Caco-2 (cell line): ENCODE data around the gene RAB26. TPM values are rescaled to one million over a fixed set of nuclear protein-coding genes. Genes with fewer than 3 reads are reported as not detected.

Experiments used
- BruUV-seq: library from RNA; stranded (reverse); fragments of 400-500 nt; replicated peaks from 2 replicates; lab custom pipeline; 2021; lab: Mats Ljungman, UMichigan
- CTCF ChIA-PET: fragments of 300-600 bp; sonication (Branson Sonifier 250); formaldehyde crosslinking; loops from one replicate; lab custom pipeline; 2022; ENCODE audit warnings: antibody characterized with exemption; lab: Charles Lee
- POLR2A ChIA-PET: fragments of 300-600 bp; sonication (Branson Sonifier 250); formaldehyde crosslinking; loops from one replicate; lab custom pipeline; 2022; ENCODE audit warnings: antibody characterized with exemption; lab: Charles Lee
- DNase-seq, 2 experiments: peaks; one replicate each; pipeline versions ENCODE4 v3.0.0 to v3.0.0-alpha.2; 2020 to 2022
- H3K27me3 ChIP-seq: replicated peaks from 2 replicates; pipeline ENCODE4 v1.6.0; 2011; ENCODE audit warnings: low read length; ENCODE audit not compliant: control insufficient read depth, insufficient read depth
- H3K36me3 ChIP-seq: 2 replicates; pipeline ENCODE4 v1.5.1; 2011; ENCODE audit warnings: low read length; ENCODE audit not compliant: control insufficient read depth, insufficient read depth
- H3K4me1 ChIP-seq: fragments of 250-450 bp; sonication (Bioruptor Pico); 2 replicates; pipeline ENCODE4 v1.5.1; 2020; ENCODE audit warnings: mild to moderate bottlenecking
- H3K4me3 ChIP-seq: 2 replicates; pipeline ENCODE4 v1.5.1; 2011; ENCODE audit warnings: low read depth, mild to moderate bottlenecking, control low read depth, low read length
- H3K9me3 ChIP-seq: fragments of 250-450 bp; sonication (Bioruptor Pico); 2 replicates; pipeline ENCODE4 v1.5.1; 2020; ENCODE audit warnings: mild to moderate bottlenecking, moderate library complexity
- H3K27ac Mint-ChIP-seq: one replicate; pipeline ENCODE4 v1.8.0; 2022; ENCODE audit warnings: mixed read lengths; ENCODE audit not compliant: unreplicated experiment
- H3K27me3 Mint-ChIP-seq: one replicate; pipeline ENCODE4 v1.8.0; 2022; ENCODE audit warnings: mixed read lengths; ENCODE audit not compliant: insufficient read depth, unreplicated experiment
- H3K36me3 Mint-ChIP-seq: one replicate; pipeline ENCODE4 v1.8.0; 2022; ENCODE audit warnings: mild to moderate bottlenecking, mixed read lengths; ENCODE audit not compliant: insufficient read depth, unreplicated experiment
- H3K4me1 Mint-ChIP-seq: one replicate; pipeline ENCODE4 v1.8.0; 2022; ENCODE audit warnings: low read depth, mixed read lengths; ENCODE audit not compliant: unreplicated experiment
- H3K4me3 Mint-ChIP-seq: one replicate; pipeline ENCODE4 v1.8.0; 2022; ENCODE audit warnings: mild to moderate bottlenecking, moderate library complexity, mixed read lengths; ENCODE audit not compliant: unreplicated experiment
- H3K9me3 Mint-ChIP-seq: one replicate; pipeline ENCODE4 v1.8.0; 2022; ENCODE audit warnings: mixed read lengths; ENCODE audit not compliant: unreplicated experiment
- intact Hi-C: fragments of 100-400 bp; cut with micrococcal nuclease; formaldehyde crosslinking; loops from one replicate; pipeline ENCODE4 v1.10.0; 2022; ENCODE audit not compliant: unreplicated experiment
- total RNA-seq: library from RNA; stranded (reverse); gene quantifications from 2 replicates; pipeline ENCODE4 v1.2.3, GENCODE V29; 2022
- TF ChIP-seq, protein P1 (sequence below), 2 experiments: fragments of 200-600 bp in 1 of 2; IDR thresholded peaks; 1 replicate in 1 of 2; 2 replicates in 1 of 2; pipeline versions ENCODE4 v1.5.1 to v1.8.0; 2011 to 2022; ENCODE audit warnings: antibody characterized with exemption in 1 of 2, control low read depth in 1 of 2, inconsistent platforms in 1 of 2, low read depth in 1 of 2, low read length in 1 of 2, mild to moderate bottlenecking in 1 of 2, moderate library complexity in 1 of 2; ENCODE audit not compliant: insufficient read depth in 1 of 2, severe bottlenecking in 1 of 2, unreplicated experiment in 1 of 2

Gene RAB26
- total RNA-seq, 1 experiment from 2014 or later: 1.0 TPM

DNA sequence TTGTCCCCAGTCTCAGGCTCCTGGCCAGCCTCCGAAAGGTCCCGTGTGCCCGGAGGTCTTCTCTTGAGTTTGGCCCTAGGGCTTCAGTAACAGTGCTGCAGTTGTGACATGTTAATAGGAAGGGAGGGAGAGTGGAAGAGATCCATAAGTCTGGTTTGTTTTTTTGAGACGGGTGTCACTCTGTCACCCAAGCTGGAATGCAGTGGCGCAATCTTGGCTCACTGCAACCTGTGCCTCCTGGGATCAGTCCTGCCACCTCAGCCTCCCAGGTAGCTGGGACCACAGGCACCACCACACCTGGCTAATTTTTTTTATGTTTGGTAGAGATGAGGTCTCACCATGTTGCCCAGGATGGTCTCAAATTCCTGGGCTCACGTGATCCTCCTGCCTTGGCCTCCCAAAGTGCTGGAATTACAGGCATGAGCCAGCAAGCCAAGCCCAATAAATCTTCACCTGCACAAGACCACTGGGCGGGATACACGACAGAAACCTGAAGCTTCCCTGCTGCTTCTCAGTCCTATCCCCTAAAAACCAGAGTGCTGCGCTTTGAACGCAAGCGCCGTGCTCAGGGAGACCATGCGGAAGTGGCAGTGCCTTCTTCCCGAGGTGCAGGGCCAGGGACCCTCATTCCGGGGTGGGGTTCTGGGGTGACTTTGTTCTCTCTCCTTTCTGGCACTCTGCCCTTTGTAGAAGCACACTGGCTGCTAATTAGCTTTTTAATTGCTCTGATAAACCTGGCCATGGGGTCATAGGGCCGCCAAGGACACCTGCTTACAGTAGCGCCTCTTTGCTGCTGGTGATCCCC lies 18.0 kb downstream of the RAB26 start:
- intact Hi-C loops: no loop called here
- DNase-seq: no peak

DNA sequence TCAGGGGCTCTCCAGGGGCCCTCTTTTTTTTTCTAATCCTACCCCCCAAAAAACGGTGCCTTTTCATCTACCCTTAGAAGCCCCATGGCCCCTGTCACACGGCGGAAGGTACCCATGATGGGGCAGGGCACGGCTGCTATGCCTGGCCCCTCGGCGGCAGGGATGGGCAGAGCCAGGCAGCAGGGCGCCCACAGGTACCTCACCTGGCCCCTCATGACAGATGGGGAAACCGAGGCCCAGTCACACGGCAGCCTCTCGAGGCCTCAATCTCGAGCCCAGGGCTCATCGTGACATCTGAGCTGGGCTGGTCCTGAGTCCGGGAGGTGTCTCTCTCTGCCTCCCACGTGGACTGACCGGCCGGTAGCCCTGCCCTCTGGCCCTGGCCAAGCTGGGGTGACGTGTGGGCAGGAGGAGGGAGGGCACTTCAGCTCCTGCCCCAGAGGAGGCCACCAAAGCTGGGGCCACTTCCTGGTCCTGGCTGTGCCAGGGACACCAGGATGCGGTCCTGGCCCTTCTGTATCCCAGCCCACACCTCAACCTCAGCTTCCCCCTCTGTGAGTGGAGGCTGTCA lies 18.7 kb downstream of the RAB26 start:
- Histone ChIP-seq H3K36me3 (peaks cover 1% of the 10 kb centered on the region; the same call in 1 of the 2 replicates), H3K4me3 (no peak overlapping the region), H3K4me1 (no peaks in the 10 kb centered on the region), H3K9me3 (no peaks in the 10 kb centered on the region), H3K27me3 (no peaks in the 10 kb centered on the region)
- POLR2A ChIA-PET: interaction anchor here (1.0 kb wide), 1 partner anchor 12 kb away, joined by 4 read pairs; the partner anchor contains the start of gene TRAF7
- intact Hi-C loops: no loop called here
- CTCF ChIA-PET: no interaction called here
- no peak overlapping the region for H3K27ac Mint-ChIP-seq
- no TSS peak for BruUV-seq
- no peaks in the 10 kb centered on the region for H3K9me3 Mint-ChIP-seq
- H3K4me3 Mint-ChIP-seq: no peak overlapping the region
- TF ChIP-seq, protein P1, sequence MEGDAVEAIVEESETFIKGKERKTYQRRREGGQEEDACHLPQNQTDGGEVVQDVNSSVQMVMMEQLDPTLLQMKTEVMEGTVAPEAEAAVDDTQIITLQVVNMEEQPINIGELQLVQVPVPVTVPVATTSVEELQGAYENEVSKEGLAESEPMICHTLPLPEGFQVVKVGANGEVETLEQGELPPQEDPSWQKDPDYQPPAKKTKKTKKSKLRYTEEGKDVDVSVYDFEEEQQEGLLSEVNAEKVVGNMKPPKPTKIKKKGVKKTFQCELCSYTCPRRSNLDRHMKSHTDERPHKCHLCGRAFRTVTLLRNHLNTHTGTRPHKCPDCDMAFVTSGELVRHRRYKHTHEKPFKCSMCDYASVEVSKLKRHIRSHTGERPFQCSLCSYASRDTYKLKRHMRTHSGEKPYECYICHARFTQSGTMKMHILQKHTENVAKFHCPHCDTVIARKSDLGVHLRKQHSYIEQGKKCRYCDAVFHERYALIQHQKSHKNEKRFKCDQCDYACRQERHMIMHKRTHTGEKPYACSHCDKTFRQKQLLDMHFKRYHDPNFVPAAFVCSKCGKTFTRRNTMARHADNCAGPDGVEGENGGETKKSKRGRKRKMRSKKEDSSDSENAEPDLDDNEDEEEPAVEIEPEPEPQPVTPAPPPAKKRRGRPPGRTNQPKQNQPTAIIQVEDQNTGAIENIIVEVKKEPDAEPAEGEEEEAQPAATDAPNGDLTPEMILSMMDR (IDR thresholded peaks at IDR 0.05; ENCODE audit: insufficient read depth in 1 of 2, low read depth in 1 of 2, low read length in 1 of 2, severe bottlenecking in 1 of 2, unreplicated experiment in 1 of 2): no peak
- peaks cover 39% of the 10 kb centered on the region for H3K36me3 Mint-ChIP-seq
- H3K4me1 Mint-ChIP-seq: no peaks in the 10 kb centered on the region
- H3K27me3 Mint-ChIP-seq: no peaks in the 10 kb centered on the region
- DNase-seq: no peak

More for the DNA sequence above, 18.0 kb downstream of the RAB26 start:
- Histone ChIP-seq H3K9me3 (no peaks in the 10 kb centered on the region), H3K36me3 (peaks cover 1% of the 10 kb centered on the region; the same call in 1 of the 2 replicates), H3K4me1 (no peaks in the 10 kb centered on the region), H3K27me3 (no peaks in the 10 kb centered on the region), H3K4me3 (no peak overlapping the region)
- TF ChIP-seq, protein P1 (IDR thresholded peaks at IDR 0.05; ENCODE audit: insufficient read depth in 1 of 2, low read depth in 1 of 2, low read length in 1 of 2, severe bottlenecking in 1 of 2, unreplicated experiment in 1 of 2): no peak
- ChIA-PET POLR2A (interaction anchor here (1.3 kb wide), 1 partner anchor 11 kb away, joined by 3 read pairs; the partner anchor contains the start of gene TRAF7), CTCF (no interaction called here)
- peaks cover 44% of the 10 kb centered on the region for H3K36me3 Mint-ChIP-seq
- no peak overlapping the region for H3K27ac Mint-ChIP-seq
- BruUV-seq: no TSS peak
- no peaks in the 10 kb centered on the region for H3K9me3 Mint-ChIP-seq
- H3K27me3 Mint-ChIP-seq: no peaks in the 10 kb centered on the region
- H3K4me1 Mint-ChIP-seq: no peaks in the 10 kb centered on the region
- H3K4me3 Mint-ChIP-seq: no peak overlapping the region

DNA sequence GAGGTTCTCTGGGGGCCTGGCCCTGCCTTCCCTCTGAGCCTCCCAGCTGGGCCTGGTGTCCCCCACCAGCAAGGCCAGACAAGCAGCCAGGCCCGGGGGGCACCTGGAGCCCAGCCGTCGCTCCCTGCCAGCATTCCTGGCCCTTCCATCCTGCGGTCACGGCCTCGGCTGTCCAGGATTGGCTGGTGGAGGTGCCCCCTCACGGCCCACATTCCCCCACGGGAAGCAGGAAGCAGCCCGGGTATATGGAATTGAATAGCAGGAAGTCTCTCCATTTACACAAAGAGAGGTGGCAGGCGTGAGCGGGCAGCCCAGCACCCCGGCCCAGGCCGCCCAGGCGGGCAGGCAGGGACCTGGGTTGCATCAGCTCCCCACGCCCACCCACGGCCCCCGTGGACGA lies 21.7 kb downstream of the RAB26 start:
- POLR2A ChIA-PET: no interaction called here
- H3K9me3 ChIP-seq: no peaks in the 10 kb centered on the region
- H3K4me3 ChIP-seq: no peak overlapping the region
- Mint-ChIP-seq H3K36me3 (peaks cover 41% of the 10 kb centered on the region), H3K27ac (no peak overlapping the region), H3K4me3 (no peak overlapping the region), H3K9me3 (no peaks in the 10 kb centered on the region), H3K27me3 (no peaks in the 10 kb centered on the region), H3K4me1 (no peaks in the 10 kb centered on the region)
- intact Hi-C loops: no loop called here
- DNase-seq: no peak
- H3K4me1 ChIP-seq: no peaks in the 10 kb centered on the region
- H3K27me3 ChIP-seq: no peaks in the 10 kb centered on the region
- H3K36me3 ChIP-seq: peaks cover 1% of the 10 kb centered on the region; the same call in 1 of the 2 replicates
- TF ChIP-seq, protein P1 (IDR thresholded peaks at IDR 0.05; ENCODE audit: insufficient read depth in 1 of 2, low read depth in 1 of 2, low read length in 1 of 2, severe bottlenecking in 1 of 2, unreplicated experiment in 1 of 2): no peak
- CTCF ChIA-PET: no interaction called here
- BruUV-seq: no TSS peak
